ENCODE results near the gene RDH13. TPM values are rescaled to one million over a fixed set of nuclear protein-coding genes. Genes with fewer than 3 reads are reported as not detected.
A peak's percentile ranks its signal among the peaks of the same experiment; 100 is the strongest.

Gene RDH13
- total and polyA plus RNA-seq, 2 experiments from 2014 or later = 28.0 to 36.5 TPM

DNA sequence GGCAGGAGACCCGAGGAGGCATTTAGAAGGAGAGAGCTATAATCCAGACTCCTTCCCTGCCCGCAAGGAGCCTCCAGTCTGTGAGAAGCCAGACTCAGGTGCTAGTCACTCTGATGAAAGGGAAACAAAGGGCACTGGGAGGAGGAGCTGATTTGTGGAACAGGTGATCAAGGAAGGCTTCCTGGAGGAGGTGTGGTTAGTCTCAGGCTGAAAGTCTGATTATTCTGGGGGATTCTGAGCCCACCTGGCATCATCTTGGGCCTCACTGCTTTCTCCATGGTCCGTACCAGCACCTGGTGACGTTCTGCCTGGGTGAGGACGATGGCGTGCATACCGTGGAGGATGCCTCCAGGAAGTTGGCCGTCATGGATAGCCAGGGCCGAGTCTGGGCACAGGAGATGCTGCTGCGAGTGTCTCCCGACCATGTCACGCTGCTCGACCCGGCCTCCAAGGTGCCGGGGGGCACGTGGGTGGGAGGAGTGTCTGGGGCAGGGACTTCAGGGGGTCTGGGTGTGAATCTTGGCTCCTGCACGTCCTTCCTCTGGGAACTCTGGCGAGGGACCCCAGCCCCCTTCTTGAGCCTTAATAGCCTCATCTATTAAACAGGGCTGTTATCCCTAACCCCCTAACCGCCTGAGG, 16.6 kb upstream of the RDH13 start:
- H3K27ac Mint-ChIP-seq = no peak overlapping the region

More for the DNA sequence above, 16.6 kb upstream of the RDH13 start:
- H3K4me3 ChIP-seq = peak overlapping the region; percentile 85
- H3K36me3 ChIP-seq (ENCODE audit: insufficient read depth) = no peaks in the 10 kb centered on the region
- peaks cover 13% of the 10 kb centered on the region for H3F3A ChIP-seq (replicated peaks; ENCODE audit: low read depth)
- H3K27ac ChIP-seq (ENCODE audit: low read depth) = no peak overlapping the region
- H3K4me3 Mint-ChIP-seq = peak overlapping the region; percentile 88
- H3K9me3 Mint-ChIP-seq = peaks cover 10% of the 10 kb centered on the region; the same call in 2 of the 3 replicates
- peak overlapping the region; percentile 99 for H3K4me2 ChIP-seq
- H3K9me2 ChIP-seq (ENCODE audit: insufficient read depth) = no peaks in the 10 kb centered on the region
- peaks cover 14% of the 10 kb centered on the region; the same call in 2 of the 3 replicates for H3K36me3 Mint-ChIP-seq (ENCODE audit: low read depth)
- peaks cover 45% of the 10 kb centered on the region for H3K4me1 Mint-ChIP-seq
- ATAC-seq (no peak), DNase-seq (ENCODE audit: low spot score) (no peak)
- H3K27me3 Mint-ChIP-seq (ENCODE audit: insufficient read depth, low read depth, poor library complexity) = peaks cover 54% of the 10 kb centered on the region
- TF ChIP-seq NANOG (IDR thresholded peaks at IDR 0.05; ENCODE audit: borderline replicate concordance) (no peak), EZH2phosphoT487 (IDR thresholded peaks at IDR 0.05; ENCODE audit: unreplicated experiment) (no peak), STAT1 (IDR thresholded peaks at IDR 0.05; ENCODE audit: unreplicated experiment) (no peak), JUNB (IDR thresholded peaks at IDR 0.05; ENCODE audit: unreplicated experiment) (no peak), EZH2 (IDR thresholded peaks at IDR 0.05; ENCODE audit: low read depth, unreplicated experiment) (no peak), ZNF114 (CRISPR knock-in tag; IDR thresholded peaks at IDR 0.05) (no peak), ZNF331 (CRISPR knock-in tag; IDR thresholded peaks at IDR 0.05; ENCODE audit: low read depth) (no peak), POLR2AphosphoS5 (IDR thresholded peaks at IDR 0.05; ENCODE audit: low read depth) (no peak), CREB1 (CRISPR knock-in tag; IDR thresholded peaks at IDR 0.05; ENCODE audit: low read depth) (no peak)
- TF ChIP-seq, protein P1, sequence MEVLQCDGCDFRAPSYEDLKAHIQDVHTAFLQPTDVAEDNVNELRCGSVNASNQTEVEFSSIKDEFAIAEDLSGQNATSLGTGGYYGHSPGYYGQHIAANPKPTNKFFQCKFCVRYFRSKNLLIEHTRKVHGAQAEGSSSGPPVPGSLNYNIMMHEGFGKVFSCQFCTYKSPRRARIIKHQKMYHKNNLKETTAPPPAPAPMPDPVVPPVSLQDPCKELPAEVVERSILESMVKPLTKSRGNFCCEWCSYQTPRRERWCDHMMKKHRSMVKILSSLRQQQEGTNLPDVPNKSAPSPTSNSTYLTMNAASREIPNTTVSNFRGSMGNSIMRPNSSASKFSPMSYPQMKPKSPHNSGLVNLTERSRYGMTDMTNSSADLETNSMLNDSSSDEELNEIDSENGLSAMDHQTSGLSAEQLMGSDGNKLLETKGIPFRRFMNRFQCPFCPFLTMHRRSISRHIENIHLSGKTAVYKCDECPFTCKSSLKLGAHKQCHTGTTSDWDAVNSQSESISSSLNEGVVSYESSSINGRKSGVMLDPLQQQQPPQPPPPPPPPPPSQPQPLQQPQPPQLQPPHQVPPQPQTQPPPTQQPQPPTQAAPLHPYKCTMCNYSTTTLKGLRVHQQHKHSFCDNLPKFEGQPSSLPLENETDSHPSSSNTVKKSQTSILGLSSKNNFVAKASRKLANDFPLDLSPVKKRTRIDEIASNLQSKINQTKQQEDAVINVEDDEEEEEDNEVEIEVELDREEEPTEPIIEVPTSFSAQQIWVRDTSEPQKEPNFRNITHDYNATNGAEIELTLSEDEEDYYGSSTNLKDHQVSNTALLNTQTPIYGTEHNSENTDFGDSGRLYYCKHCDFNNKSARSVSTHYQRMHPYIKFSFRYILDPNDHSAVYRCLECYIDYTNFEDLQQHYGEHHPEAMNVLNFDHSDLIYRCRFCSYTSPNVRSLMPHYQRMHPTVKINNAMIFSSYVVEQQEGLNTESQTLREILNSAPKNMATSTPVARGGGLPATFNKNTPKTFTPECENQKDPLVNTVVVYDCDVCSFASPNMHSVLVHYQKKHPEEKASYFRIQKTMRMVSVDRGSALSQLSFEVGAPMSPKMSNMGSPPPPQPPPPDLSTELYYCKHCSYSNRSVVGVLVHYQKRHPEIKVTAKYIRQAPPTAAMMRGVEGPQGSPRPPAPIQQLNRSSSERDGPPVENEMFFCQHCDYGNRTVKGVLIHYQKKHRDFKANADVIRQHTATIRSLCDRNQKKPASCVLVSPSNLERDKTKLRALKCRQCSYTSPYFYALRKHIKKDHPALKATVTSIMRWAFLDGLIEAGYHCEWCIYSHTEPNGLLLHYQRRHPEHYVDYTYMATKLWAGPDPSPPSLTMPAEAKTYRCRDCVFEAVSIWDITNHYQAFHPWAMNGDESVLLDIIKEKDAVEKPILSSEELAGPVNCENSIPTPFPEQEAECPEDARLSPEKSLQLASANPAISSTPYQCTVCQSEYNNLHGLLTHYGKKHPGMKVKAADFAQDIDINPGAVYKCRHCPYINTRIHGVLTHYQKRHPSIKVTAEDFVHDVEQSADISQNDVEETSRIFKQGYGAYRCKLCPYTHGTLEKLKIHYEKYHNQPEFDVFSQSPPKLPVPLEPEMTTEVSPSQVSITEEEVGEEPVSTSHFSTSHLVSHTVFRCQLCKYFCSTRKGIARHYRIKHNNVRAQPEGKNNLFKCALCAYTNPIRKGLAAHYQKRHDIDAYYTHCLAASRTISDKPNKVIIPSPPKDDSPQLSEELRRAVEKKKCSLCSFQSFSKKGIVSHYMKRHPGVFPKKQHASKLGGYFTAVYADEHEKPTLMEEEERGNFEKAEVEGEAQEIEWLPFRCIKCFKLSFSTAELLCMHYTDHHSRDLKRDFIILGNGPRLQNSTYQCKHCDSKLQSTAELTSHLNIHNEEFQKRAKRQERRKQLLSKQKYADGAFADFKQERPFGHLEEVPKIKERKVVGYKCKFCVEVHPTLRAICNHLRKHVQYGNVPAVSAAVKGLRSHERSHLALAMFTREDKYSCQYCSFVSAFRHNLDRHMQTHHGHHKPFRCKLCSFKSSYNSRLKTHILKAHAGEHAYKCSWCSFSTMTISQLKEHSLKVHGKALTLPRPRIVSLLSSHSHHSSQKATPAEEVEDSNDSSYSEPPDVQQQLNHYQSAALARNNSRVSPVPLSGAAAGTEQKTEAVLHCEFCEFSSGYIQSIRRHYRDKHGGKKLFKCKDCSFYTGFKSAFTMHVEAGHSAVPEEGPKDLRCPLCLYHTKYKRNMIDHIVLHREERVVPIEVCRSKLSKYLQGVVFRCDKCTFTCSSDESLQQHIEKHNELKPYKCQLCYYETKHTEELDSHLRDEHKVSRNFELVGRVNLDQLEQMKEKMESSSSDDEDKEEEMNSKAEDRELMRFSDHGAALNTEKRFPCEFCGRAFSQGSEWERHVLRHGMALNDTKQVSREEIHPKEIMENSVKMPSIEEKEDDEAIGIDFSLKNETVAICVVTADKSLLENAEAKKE (CRISPR knock-in tag; IDR thresholded peaks at IDR 0.05) = no peak
- TF ChIP-seq, protein P2, sequence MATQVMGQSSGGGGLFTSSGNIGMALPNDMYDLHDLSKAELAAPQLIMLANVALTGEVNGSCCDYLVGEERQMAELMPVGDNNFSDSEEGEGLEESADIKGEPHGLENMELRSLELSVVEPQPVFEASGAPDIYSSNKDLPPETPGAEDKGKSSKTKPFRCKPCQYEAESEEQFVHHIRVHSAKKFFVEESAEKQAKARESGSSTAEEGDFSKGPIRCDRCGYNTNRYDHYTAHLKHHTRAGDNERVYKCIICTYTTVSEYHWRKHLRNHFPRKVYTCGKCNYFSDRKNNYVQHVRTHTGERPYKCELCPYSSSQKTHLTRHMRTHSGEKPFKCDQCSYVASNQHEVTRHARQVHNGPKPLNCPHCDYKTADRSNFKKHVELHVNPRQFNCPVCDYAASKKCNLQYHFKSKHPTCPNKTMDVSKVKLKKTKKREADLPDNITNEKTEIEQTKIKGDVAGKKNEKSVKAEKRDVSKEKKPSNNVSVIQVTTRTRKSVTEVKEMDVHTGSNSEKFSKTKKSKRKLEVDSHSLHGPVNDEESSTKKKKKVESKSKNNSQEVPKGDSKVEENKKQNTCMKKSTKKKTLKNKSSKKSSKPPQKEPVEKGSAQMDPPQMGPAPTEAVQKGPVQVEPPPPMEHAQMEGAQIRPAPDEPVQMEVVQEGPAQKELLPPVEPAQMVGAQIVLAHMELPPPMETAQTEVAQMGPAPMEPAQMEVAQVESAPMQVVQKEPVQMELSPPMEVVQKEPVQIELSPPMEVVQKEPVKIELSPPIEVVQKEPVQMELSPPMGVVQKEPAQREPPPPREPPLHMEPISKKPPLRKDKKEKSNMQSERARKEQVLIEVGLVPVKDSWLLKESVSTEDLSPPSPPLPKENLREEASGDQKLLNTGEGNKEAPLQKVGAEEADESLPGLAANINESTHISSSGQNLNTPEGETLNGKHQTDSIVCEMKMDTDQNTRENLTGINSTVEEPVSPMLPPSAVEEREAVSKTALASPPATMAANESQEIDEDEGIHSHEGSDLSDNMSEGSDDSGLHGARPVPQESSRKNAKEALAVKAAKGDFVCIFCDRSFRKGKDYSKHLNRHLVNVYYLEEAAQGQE (IDR thresholded peaks at IDR 0.05; ENCODE audit: unreplicated experiment) = no peak
- TF ChIP-seq, protein P3, sequence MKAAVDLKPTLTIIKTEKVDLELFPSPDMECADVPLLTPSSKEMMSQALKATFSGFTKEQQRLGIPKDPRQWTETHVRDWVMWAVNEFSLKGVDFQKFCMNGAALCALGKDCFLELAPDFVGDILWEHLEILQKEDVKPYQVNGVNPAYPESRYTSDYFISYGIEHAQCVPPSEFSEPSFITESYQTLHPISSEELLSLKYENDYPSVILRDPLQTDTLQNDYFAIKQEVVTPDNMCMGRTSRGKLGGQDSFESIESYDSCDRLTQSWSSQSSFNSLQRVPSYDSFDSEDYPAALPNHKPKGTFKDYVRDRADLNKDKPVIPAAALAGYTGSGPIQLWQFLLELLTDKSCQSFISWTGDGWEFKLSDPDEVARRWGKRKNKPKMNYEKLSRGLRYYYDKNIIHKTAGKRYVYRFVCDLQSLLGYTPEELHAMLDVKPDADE (IDR thresholded peaks at IDR 0.05) = no peak
- TF ChIP-seq, protein P4, sequence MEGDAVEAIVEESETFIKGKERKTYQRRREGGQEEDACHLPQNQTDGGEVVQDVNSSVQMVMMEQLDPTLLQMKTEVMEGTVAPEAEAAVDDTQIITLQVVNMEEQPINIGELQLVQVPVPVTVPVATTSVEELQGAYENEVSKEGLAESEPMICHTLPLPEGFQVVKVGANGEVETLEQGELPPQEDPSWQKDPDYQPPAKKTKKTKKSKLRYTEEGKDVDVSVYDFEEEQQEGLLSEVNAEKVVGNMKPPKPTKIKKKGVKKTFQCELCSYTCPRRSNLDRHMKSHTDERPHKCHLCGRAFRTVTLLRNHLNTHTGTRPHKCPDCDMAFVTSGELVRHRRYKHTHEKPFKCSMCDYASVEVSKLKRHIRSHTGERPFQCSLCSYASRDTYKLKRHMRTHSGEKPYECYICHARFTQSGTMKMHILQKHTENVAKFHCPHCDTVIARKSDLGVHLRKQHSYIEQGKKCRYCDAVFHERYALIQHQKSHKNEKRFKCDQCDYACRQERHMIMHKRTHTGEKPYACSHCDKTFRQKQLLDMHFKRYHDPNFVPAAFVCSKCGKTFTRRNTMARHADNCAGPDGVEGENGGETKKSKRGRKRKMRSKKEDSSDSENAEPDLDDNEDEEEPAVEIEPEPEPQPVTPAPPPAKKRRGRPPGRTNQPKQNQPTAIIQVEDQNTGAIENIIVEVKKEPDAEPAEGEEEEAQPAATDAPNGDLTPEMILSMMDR (conservative IDR thresholded peaks at IDR 0.05; ENCODE audit: low read depth in 2 of 2) = no peak
- peaks cover 32% of the 10 kb centered on the region for H3K27me3 ChIP-seq (ENCODE audit: insufficient read depth)
- no peaks in the 10 kb centered on the region for H3K79me2 ChIP-seq (replicated peaks; ENCODE audit: insufficient read depth)
- H3K4me1 ChIP-seq (ENCODE audit: insufficient read depth) = peaks cover 26% of the 10 kb centered on the region; the same call in 1 of the 2 replicates
- peaks cover 3% of the 10 kb centered on the region; the same call in 1 of the 2 replicates for H4K20me1 ChIP-seq (replicated peaks; ENCODE audit: insufficient read depth)
- H2AFZ ChIP-seq = no peak overlapping the region
